CD14-positive monocyte (primary cell): ENCODE data around the gene WIPF2. TPM values are rescaled to one million over a fixed set of nuclear protein-coding genes. Genes with fewer than 3 reads are reported as not detected.

Experiments used
- DNase-seq, 3 donors: peaks; one replicate each; pipeline ENCODE4 v3.0.0-alpha.2; 2011 to 2022
- H2AFZ ChIP-seq: 2 replicates; pipeline ENCODE4 v1.6.0; 2012; ENCODE audit warnings: mild to moderate bottlenecking, low read depth, low read length, inconsistent platforms; ENCODE audit not compliant: insufficient read depth, poor library complexity, severe bottlenecking
- H3K27ac ChIP-seq, 2 donors: 1 replicate in 1 of 2; 2 replicates in 1 of 2; pipeline ENCODE4 v1.5.1; 2012 to 2013; ENCODE audit warnings: low read length in 2 of 2, control low read depth in 1 of 2, inconsistent platforms in 1 of 2, low read depth in 1 of 2, mild to moderate bottlenecking in 1 of 2
- H3K27me3 ChIP-seq, 2 donors: one replicate each; pipeline versions ENCODE4 v1.6.0 to v1.6.1; 2011 to 2013; ENCODE audit warnings: low read length in 2 of 2; ENCODE audit not compliant: control insufficient read depth in 2 of 2, insufficient read depth in 2 of 2
- H3K36me3 ChIP-seq, 2 donors: replicated peaks in 1 of 2; 1 replicate in 1 of 2; 2 replicates in 1 of 2; pipeline versions ENCODE4 v1.5.1 to v1.6.1; 2012 to 2013; ENCODE audit warnings: low read length in 2 of 2, control low read depth in 1 of 2, inconsistent platforms in 1 of 2, mild to moderate bottlenecking in 1 of 2; ENCODE audit not compliant: insufficient read depth in 2 of 2, control insufficient read depth in 1 of 2
- H3K4me1 ChIP-seq, 2 donors: 1 replicate in 1 of 2; 2 replicates in 1 of 2; pipeline versions ENCODE4 v1.5.1 to v1.6.1; 2012 to 2013; ENCODE audit warnings: low read length in 2 of 2, control low read depth in 1 of 2, inconsistent platforms in 1 of 2, mild to moderate bottlenecking in 1 of 2, moderate library complexity in 1 of 2; ENCODE audit not compliant: insufficient read depth in 2 of 2, control insufficient read depth in 1 of 2
- H3K4me2 ChIP-seq: replicated peaks from 2 replicates; pipeline ENCODE3; 2012; ENCODE audit warnings: low read length, moderate library complexity, mild to moderate bottlenecking; ENCODE audit not compliant: poor library complexity, severe bottlenecking; ENCODE audit errors: extremely low read depth
- H3K4me3 ChIP-seq, 3 experiments: fragments of 200-600 bp in 1 of 3; sonication (generic) in 1 of 3; replicated peaks in 1 of 3; 1 replicate in 2 of 3; 2 replicates in 1 of 3; pipeline ENCODE4 v1.5.1; 2011 to 2013; ENCODE audit warnings: low read length in 3 of 3, mild to moderate bottlenecking in 3 of 3, control low read depth in 2 of 3, low read depth in 2 of 3, inconsistent platforms in 1 of 3, moderate library complexity in 1 of 3
- H3K79me2 ChIP-seq: 2 replicates; pipeline ENCODE4 v1.6.0; 2012; ENCODE audit warnings: mild to moderate bottlenecking, control low read depth, inconsistent platforms, low read length, moderate library complexity; ENCODE audit not compliant: insufficient read depth
- H3K9ac ChIP-seq: 2 replicates; pipeline ENCODE4 v1.6.0; 2017; ENCODE audit warnings: low read length, mild to moderate bottlenecking; ENCODE audit not compliant: insufficient read depth, poor library complexity, severe bottlenecking
- H3K9me3 ChIP-seq, 2 donors: replicated peaks in 1 of 2; 1 replicate in 1 of 2; 2 replicates in 1 of 2; pipeline versions ENCODE4 v1.5.1 to v1.6.1; 2012 to 2013; ENCODE audit warnings: low read length in 2 of 2, control low read depth in 1 of 2; ENCODE audit not compliant: control insufficient read depth in 1 of 2, insufficient read depth in 1 of 2
- H4K20me1 ChIP-seq: 2 replicates; pipeline ENCODE4 v1.6.0; 2012; ENCODE audit warnings: mild to moderate bottlenecking, low read length, control low read depth, moderate library complexity; ENCODE audit not compliant: insufficient read depth
- H3K27ac Mint-ChIP-seq, 7 donors: one replicate each; pipeline ENCODE4 v1.8.0; 2020; ENCODE audit warnings: mild to moderate bottlenecking in 7 of 7, mixed read lengths in 7 of 7, moderate library complexity in 6 of 7, inconsistent platforms in 2 of 7
- H3K27me3 Mint-ChIP-seq, 3 donors: one replicate each; pipeline ENCODE4 v1.8.0; 2021 to 2022; ENCODE audit warnings: low read depth in 3 of 3, mild to moderate bottlenecking in 3 of 3, mixed read lengths in 3 of 3, moderate library complexity in 3 of 3, inconsistent platforms in 1 of 3
- H3K36me3 Mint-ChIP-seq, 2 donors: one replicate each; pipeline ENCODE4 v1.8.0; 2020; ENCODE audit warnings: mixed read lengths in 2 of 2, inconsistent platforms in 1 of 2, mild to moderate bottlenecking in 1 of 2
- H3K4me1 Mint-ChIP-seq: one replicate; pipeline ENCODE4 v1.8.0; 2020; ENCODE audit warnings: mild to moderate bottlenecking, mixed read lengths
- H3K4me3 Mint-ChIP-seq, 2 donors: one replicate each; pipeline ENCODE4 v1.8.0; 2020; ENCODE audit warnings: mild to moderate bottlenecking in 2 of 2, mixed read lengths in 2 of 2, moderate library complexity in 1 of 2
- H3K9me3 Mint-ChIP-seq, 7 donors: one replicate each; pipeline ENCODE4 v1.8.0; 2020 to 2022; ENCODE audit warnings: mixed read lengths in 7 of 7, mild to moderate bottlenecking in 6 of 7, moderate library complexity in 6 of 7, inconsistent platforms in 2 of 7
- CTCF ChIP-seq: fragments of 200-600 bp; IDR thresholded peaks from one replicate; pipeline ENCODE4 v1.8.0; 2022; ENCODE audit warnings: antibody characterized with exemption, mild to moderate bottlenecking
- WGBS: methylation state at CpG from one replicate; pipeline ENCODE4 v1.1.5; 2013; ENCODE audit warnings: missing lambda C conversion rate; ENCODE audit not compliant: insufficient coverage; 5-methylcytosine and 5-hydroxymethylcytosine counted together
- intact Hi-C, 2 donors: fragments of 100-400 bp; cut with micrococcal nuclease; formaldehyde crosslinking; loops; one replicate each; pipeline versions ENCODE4 v1.15.0 to v1.15.1; 2023
- polyA plus RNA-seq, 3 donors: library from polyadenylated mRNA; depleted of rRNA in 1 of 3; unstranded in 2 of 3; stranded (reverse) in 1 of 3; fragments of 300-500 nt in 2 of 3; fragments of >200 nt in 1 of 3; fragmentation: Illumina TruSeq in 2 of 3; gene quantifications; 1 replicate in 2 of 3; 2 replicates in 1 of 3; pipeline ENCODE4 v1.2.3, GENCODE V29; 2012 to 2021

Gene WIPF2
- polyA plus RNA-seq, 3 donors, result 5.2 to 9.7 (median 8.4) TPM

GRCh38 chr17:40328386-40328766 lies 109.3 kb downstream of the WIPF2 start:
- H3K79me2 ChIP-seq, result peaks cover 100% of the 10 kb centered on the region
- H3K4me3 ChIP-seq, result peak overlapping the region in 1 of 3 experiments; percentile 69
- H3K4me2 ChIP-seq, result peak overlapping the region; percentile 70
- H3K4me1 Mint-ChIP-seq, result peaks cover 96% of the 10 kb centered on the region
- H3K9me3 ChIP-seq, result no peaks in the 10 kb centered on the region
- H3K27me3 ChIP-seq, result no peaks in the 10 kb centered on the region
- H3K27ac Mint-ChIP-seq, result peak overlapping the region; percentile 96 to 100 (median 100)
- peak overlapping the region; percentile 74 for H3K9ac ChIP-seq
- peaks cover 0 to 3% (median 1%) of the 10 kb centered on the region in 3 donors for H3K27me3 Mint-ChIP-seq
- DNase-seq, result peak in 2 of 3 donors; percentile 50 to 65
- no peak for TF ChIP-seq CTCF
- no peak overlapping the region for H2AFZ ChIP-seq
- no CpG with 5 or more reads among the region's 2 CpGs for WGBS
- H3K36me3 ChIP-seq, result peaks cover 14 to 16% of the 10 kb centered on the region in 2 donors
- H3K9me3 Mint-ChIP-seq, result no peaks in the 10 kb centered on the region
- H3K36me3 Mint-ChIP-seq, result peaks cover 41 to 58% of the 10 kb centered on the region in 2 donors
- H3K27ac ChIP-seq, result peak overlapping the region; percentile 99 to 100
- H3K4me1 ChIP-seq, result peaks cover 100% of the 10 kb centered on the region in 2 donors
- peaks cover 4% of the 10 kb centered on the region for H4K20me1 ChIP-seq
- intact Hi-C loops, result no loop called here
- peak overlapping the region; percentile 38 to 81 for H3K4me3 Mint-ChIP-seq

GRCh38 chr17:40329839-40330794 lies 111.0 kb downstream of the WIPF2 start:
- Histone ChIP-seq H3K36me3 (peaks cover 14 to 16% of the 10 kb centered on the region in 2 donors), H3K4me1 (peaks cover 100% of the 10 kb centered on the region in 2 donors), H3K9ac (peak overlapping the region; percentile 58), H3K9me3 (no peaks in the 10 kb centered on the region), H2AFZ (no peak overlapping the region), H3K4me2 (peak overlapping the region; percentile 83), H3K27ac (peak overlapping the region; percentile 74 to 100), H3K27me3 (no peaks in the 10 kb centered on the region), H3K4me3 (peak overlapping the region; percentile 1 to 69 (median 24)), H4K20me1 (peaks cover 8% of the 10 kb centered on the region), H3K79me2 (peaks cover 100% of the 10 kb centered on the region)
- H3K4me1 Mint-ChIP-seq, result peaks cover 97% of the 10 kb centered on the region
- peaks cover 0 to 3% (median 1%) of the 10 kb centered on the region in 3 donors for H3K27me3 Mint-ChIP-seq
- H3K36me3 Mint-ChIP-seq, result peaks cover 46 to 60% of the 10 kb centered on the region in 2 donors
- H3K27ac Mint-ChIP-seq, result peak overlapping the region; percentile 93 to 100 (median 99)
- H3K9me3 Mint-ChIP-seq, result no peaks in the 10 kb centered on the region
- 0% methylated on average over 4 of the region's 11 CpGs for WGBS
- intact Hi-C loops, result loop anchor here in 1 of 2 donors (1.0 kb wide), 1 partner anchor 8 kb away; no protein-coding TSS in a partner anchor
- H3K4me3 Mint-ChIP-seq, result peak overlapping the region; percentile 75 to 78
- DNase-seq, result peak; percentile 86 to 91 (median 88)
- TF ChIP-seq CTCF, result no peak
